ENCODE data around the gene DNAJB7.

DNA sequence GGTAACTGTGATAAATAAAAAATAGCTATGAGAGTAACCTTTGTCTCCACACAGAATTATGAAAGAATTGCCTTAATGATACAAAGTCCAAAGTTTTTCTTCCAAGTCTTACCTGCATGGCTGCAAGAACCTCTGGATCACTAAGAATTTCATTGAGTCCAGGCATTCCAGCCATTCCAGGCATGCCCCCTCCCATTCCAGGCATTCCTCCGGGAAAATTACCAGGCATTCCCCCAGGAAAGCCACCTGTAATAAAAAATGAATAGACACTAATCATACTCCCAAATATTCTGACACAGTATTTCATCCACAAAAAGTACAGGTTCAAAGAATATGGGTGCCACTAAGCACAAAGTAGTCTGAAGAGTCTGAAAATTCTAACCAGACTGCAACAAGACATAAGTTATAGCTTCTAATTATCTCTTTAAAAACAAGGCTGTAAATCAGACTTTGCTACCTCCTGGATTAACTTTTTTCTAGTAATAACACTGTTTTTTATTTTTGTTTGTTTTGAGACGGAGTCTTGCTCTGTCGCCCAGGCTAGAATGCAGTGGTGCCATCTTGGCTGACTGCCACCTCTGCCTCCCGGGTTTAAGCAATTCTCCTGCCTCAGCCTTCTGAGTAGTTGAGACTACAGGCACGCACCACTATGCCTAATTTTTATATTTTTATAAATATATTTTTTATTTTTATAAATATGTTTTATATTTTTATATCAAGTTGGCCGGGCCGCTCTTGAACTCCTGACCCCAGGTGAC is 34.8 kb downstream of the DNAJB7 start:
- no peak for TF ChIP-seq POLR2A (IDR thresholded peaks at IDR 0.05; ENCODE audit: low read length)
- TF ChIP-seq GATA1 (IDR thresholded peaks at IDR 0.05; ENCODE audit: low read depth, low read length) = no peak
